Activated CD4-positive, alpha-beta T cell treated with anti-CD3 and anti-CD28 coated beads for 36 hours (primary cell): Measurements from ENCODE around the gene FKBP5. TPM values are rescaled to one million over a fixed set of nuclear protein-coding genes. Genes with fewer than 3 reads are reported as not detected.
"Not testable (repeated sequence)": the region's sequence is repeated elsewhere in the genome, so short reads cannot be mapped to it uniquely, and the experiment has no call there.

Source experiments
- ATAC-seq: fragments of 200-7000 bp; cut with Tn5 transposase; one replicate; pipeline ENCODE4 v1.10.0; 2021; ENCODE audit warnings: mild to moderate bottlenecking, moderate library complexity
- CTCF ChIA-PET: fragments of 350-600 bp; sonication (Branson Sonifier 250); formaldehyde crosslinking; loops from one replicate; lab custom pipeline; 2021; ENCODE audit warnings: antibody characterized with exemption; lab: Charles Lee
- POLR2A ChIA-PET: fragments of 350-600 bp; sonication (Branson Sonifier 250); formaldehyde crosslinking; loops from one replicate; lab custom pipeline; 2021; ENCODE audit warnings: antibody characterized with exemption, inconsistent platforms; lab: Charles Lee
- DNase-seq: peaks from one replicate; pipeline ENCODE4 v3.0.0-alpha.2; 2020
- H3K27ac Mint-ChIP-seq: one replicate; pipeline ENCODE4 v1.8.0; 2021; ENCODE audit warnings: mixed read lengths
- H3K27me3 Mint-ChIP-seq: one replicate; pipeline ENCODE4 v1.8.0; 2021; ENCODE audit warnings: mixed read lengths
- H3K36me3 Mint-ChIP-seq: one replicate; pipeline ENCODE4 v1.8.0; 2021; ENCODE audit warnings: low read depth, mixed read lengths
- H3K4me1 Mint-ChIP-seq: one replicate; pipeline ENCODE4 v1.8.0; 2021; ENCODE audit warnings: mixed read lengths
- H3K4me3 Mint-ChIP-seq: one replicate; pipeline ENCODE4 v1.8.0; 2021; ENCODE audit warnings: mild to moderate bottlenecking, moderate library complexity, mixed read lengths
- H3K9me3 Mint-ChIP-seq: one replicate; pipeline ENCODE4 v1.8.0; 2021; ENCODE audit warnings: low read depth, mixed read lengths
- intact Hi-C, 2 experiments: fragments of 100-400 bp; cut with DNase I in 1 of 2; cut with micrococcal nuclease in 1 of 2; formaldehyde crosslinking; loops; one replicate each; pipeline versions ENCODE4 v1.14.2 to v1.15.1; 2022 to 2024; cut with DNase I, micrococcal nuclease
- total RNA-seq, 2 experiments: library from RNA; stranded (reverse); gene quantifications; one replicate each; pipeline ENCODE4 v1.2.3, GENCODE V29; 2021

FKBP5 gene
- 100 to 1,000 TPM; 140 to 141 TPM for total RNA-seq

DNA sequence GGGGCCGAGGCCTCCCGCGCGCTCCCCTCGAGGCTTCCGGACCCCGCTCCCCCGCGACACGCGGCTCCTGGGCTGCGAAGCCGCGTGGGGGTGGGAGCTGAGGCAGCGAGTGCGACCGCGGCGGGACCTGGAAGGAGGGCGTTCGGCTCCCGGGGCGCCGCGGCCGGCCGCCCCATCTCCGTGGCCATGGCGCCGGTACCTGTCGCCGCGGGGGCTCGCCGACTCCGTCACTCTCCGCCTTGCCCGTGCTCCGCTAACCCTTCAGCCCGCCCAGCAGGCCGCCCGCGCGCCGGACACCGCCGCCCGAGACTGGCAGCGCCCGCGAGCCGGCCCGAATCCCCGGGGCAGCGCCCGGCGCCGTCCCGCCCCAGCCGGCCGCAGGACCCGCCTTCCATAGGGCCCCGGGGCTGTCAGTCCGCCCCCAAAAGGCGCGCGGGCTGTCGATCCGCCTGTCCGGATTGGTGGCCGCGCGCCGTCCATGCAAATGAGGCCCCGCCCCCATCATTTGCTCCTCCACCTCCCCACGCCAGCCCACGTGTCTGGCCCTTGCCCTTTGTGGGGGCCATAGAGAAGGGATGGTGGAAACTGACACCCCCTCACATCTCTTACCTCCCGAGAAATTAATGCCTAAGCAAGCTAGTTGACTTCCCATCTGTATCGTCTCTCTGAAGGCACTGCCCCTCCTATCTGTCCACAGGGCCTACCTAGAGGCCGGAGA, at the start of gene FKBP5:
Gene FKBP5 (minus strand): TSS at position 311 of the 718 bp plus-strand sequence. CDS start 46,091 bp downstream, outside the sequence.
- no peaks in the 10 kb centered on the region for H3K9me3 Mint-ChIP-seq
- peak within 1 kb of the TSS; percentile 93 for H3K4me3 Mint-ChIP-seq
- POLR2A ChIA-PET = interaction anchor here (0.6 to 1.6 kb wide), 3 partner anchors 20 to 579 kb away, joined by 4 to 6 read pairs (median 4); no protein-coding TSS in a partner anchor
- DNase-seq (peak; percentile 94), ATAC-seq (peak; percentile 95)
- H3K27ac Mint-ChIP-seq = peak within 1 kb of the TSS; percentile 93
- intact Hi-C loops = loop anchor here (1.0 to 5.0 kb wide), 5 partner anchors 20 to 221 kb away; partner anchors contain the start of gene RPL10A (in 1 of the 2)
- H3K27me3 Mint-ChIP-seq = no peaks in the 10 kb centered on the region
- H3K4me1 Mint-ChIP-seq = peaks cover 8% of the 10 kb centered on the region
- H3K36me3 Mint-ChIP-seq = peaks cover 15% of the 10 kb centered on the region
- CTCF ChIA-PET = interaction anchor here (1.1 to 1.4 kb wide), 3 partner anchors 47 to 136 kb away, joined by 3 to 4 read pairs (median 4); no protein-coding TSS in a partner anchor

DNA sequence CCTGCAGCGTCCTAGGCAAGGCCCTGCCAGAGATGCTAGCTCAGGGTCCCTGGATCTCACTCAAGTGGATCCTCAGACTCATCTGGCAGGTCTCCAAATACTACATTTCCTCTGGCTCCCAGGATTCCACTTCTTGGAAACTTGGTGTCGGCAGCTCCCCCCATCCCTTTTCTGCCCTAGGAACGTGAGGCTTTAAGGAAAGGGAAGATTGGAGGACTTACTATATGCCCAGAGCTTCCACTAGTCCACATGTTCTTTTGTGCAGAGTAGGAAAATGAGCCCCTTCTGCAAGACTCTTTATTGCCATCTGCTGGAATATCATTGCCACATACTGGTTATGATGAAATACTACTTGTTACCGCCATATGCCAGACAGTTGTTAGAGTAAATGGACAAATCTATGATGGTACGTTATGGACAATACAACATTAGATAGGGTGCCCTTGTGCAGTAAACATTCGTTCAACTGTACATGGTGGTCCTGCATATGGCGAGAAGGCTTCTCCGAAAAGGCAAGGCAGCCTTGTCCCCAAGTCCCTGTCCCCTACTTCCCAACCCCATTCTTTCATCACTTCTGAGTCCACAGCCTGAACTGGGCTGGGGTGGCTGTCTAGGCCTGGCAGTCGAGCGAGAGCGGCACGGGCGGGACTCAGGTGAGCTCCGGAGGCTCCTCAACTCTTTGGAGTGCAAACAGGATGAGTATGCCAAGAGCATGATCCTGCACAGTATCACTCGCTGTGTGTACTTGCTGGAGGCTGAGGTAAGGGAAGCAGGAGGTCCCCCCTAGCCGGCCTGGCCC, 48.9 kb upstream of the FKBP5 start:
- Mint-ChIP-seq H3K27me3 (no peaks in the 10 kb centered on the region), H3K4me3 (peak overlapping the region; percentile 56), H3K36me3 (no peaks in the 10 kb centered on the region), H3K4me1 (peaks cover 47% of the 10 kb centered on the region), H3K27ac (peak overlapping the region; percentile 83), H3K9me3 (no peaks in the 10 kb centered on the region)
- intact Hi-C loops = loop anchor here (1.0 to 5.0 kb wide), 5 partner anchors 153 to 440 kb away; partner anchors contain the start of genes DEF6 (in 1 of the 2), PPARD (in 1 of the 2) and RPL10A (in 1 of the 2)
- CTCF ChIA-PET = interaction anchor here (0.6 to 7.1 kb wide), 43 partner anchors 20 to 1785 kb away, joined by 3 to 178 read pairs (median 11); partner anchors contain the start of gene PPARD
- POLR2A ChIA-PET = interaction anchor here (1.1 kb wide), 1 partner anchor 154 kb away, joined by 3 read pairs; no protein-coding TSS in a partner anchor
- ATAC-seq = peak; percentile 76
- DNase-seq = no peak

DNA sequence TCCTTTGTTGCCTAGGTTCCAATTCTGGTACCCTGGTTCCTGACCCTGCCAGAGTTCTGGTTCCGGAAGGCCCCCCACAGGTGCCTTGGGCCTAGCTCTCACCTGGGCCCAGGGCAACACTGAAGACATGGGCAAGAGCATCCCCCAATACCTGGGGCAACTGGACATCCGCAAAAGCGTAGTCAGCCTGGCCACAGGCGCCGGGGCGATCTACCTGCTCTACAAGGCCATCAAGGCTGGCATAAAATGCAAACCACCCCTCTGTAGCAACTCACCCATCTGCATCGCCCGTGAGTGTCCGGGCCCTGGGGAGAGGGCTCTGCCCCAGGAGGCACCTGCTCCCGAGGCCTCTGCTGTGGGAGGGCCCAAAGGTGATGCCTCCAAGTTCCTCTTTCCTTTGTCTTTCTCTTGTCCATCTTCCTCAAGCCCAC, 48.3 kb upstream of the FKBP5 start, which contains the start of gene ARMC12:
Gene ARMC12 (plus strand): TSS at position 51 of the 431 bp plus-strand sequence. CDS start 77 bp downstream, at position 128.
- intact Hi-C loops = loop anchor here (1.0 to 5.0 kb wide), 7 partner anchors 113 to 440 kb away; partner anchors contain the start of genes DEF6 (in 1 of the 2), PPARD (in 1 of the 2) and RPL10A (in 1 of the 2)
- POLR2A ChIA-PET = interaction anchor here (0.6 to 1.4 kb wide), 6 partner anchors 67 to 153 kb away, joined by 3 to 4 read pairs (median 3); no protein-coding TSS in a partner anchor
- no peaks in the 10 kb centered on the region for H3K9me3 Mint-ChIP-seq
- no peaks in the 10 kb centered on the region for H3K27me3 Mint-ChIP-seq
- peak within 1 kb of the TSS; percentile 83 for H3K27ac Mint-ChIP-seq
- ATAC-seq (no peak), DNase-seq (no peak)
- H3K36me3 Mint-ChIP-seq = no peaks in the 10 kb centered on the region
- peak within 1 kb of the TSS; percentile 56 for H3K4me3 Mint-ChIP-seq
- H3K4me1 Mint-ChIP-seq = peaks cover 52% of the 10 kb centered on the region
- CTCF ChIA-PET = interaction anchor here (0.6 to 7.1 kb wide), 63 partner anchors 9 to 1785 kb away, joined by 3 to 178 read pairs (median 5); partner anchors contain the start of gene PPARD

DNA sequence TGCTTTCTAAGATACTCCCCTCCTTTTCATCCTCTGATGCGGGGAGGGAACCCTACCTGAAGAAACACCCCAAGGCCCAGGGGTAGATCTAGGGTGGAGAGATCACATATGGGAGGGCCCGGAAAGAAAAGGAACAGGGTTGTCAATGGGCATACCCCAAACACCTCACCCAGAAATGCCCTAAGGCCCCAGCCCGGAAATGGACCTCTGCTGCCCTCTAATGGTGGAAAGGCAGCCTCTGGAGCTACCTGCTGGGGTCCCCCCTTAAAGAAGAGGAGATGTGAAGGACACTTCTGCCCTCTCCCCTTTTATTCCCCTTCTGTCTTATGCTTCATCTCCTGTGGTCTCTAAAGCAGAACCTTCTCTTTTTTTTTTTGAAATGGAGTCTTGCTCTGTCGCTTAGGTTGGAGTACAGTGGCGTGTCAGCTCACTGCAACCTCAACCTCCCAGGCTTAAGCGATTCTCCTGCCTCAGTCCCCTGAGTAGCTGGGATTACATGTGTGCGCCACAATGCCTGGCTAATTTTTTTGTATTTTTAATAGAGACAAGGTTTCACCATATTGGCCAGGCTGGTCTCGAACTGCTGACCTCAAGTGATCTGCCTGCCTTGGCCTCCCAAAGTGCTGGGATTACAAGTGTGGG, 47.7 kb upstream of the FKBP5 start:
- Mint-ChIP-seq H3K27me3 (no peaks in the 10 kb centered on the region), H3K27ac (peak overlapping the region; percentile 39), H3K9me3 (no peaks in the 10 kb centered on the region), H3K36me3 (no peaks in the 10 kb centered on the region), H3K4me3 (no peak overlapping the region), H3K4me1 (peaks cover 54% of the 10 kb centered on the region)
- peak; percentile 22 for ATAC-seq
- DNase-seq = peak; percentile 91
- POLR2A ChIA-PET = interaction anchor here (0.6 to 1.4 kb wide), 8 partner anchors 67 to 385 kb away, joined by 3 to 5 read pairs (median 3); no protein-coding TSS in a partner anchor
- CTCF ChIA-PET = interaction anchor here (0.6 to 7.1 kb wide), 58 partner anchors 9 to 770 kb away, joined by 3 to 178 read pairs (median 5); partner anchors contain the start of gene PPARD
- intact Hi-C loops = loop anchor here (1.0 to 5.0 kb wide), 5 partner anchors 112 to 439 kb away; partner anchors contain the start of genes DEF6 (in 1 of the 2) and RPL10A (in 1 of the 2)

DNA sequence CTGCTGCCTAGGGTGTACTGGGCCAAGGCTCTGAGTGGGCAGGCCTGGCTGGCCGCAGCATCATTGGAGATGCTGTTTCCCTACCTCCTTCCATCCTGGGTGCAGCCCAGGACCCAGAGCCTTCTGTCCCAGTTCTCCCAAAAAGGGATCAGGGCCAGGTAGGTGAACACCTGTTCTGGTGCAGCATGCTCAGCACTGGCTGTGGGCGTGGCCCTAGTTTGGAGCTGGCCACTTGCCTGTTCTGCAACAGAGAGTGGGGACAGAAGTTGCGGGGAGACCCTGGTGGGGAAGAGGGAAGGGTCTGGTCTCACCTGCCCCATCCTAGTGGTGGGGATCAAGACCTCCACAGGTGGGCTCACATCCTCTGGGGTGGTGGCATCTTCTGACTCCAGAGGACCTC, 46.7 kb upstream of the FKBP5 start:
- no peaks in the 10 kb centered on the region for H3K9me3 Mint-ChIP-seq
- no peak overlapping the region for H3K4me3 Mint-ChIP-seq
- DNase-seq (no peak), ATAC-seq (no peak)
- H3K27ac Mint-ChIP-seq = no peak overlapping the region
- ChIA-PET CTCF (interaction anchor here (0.5 to 7.1 kb wide), 27 partner anchors 8 to 213 kb away, joined by 3 to 178 read pairs (median 15); no protein-coding TSS in a partner anchor), POLR2A (interaction anchor here (1.4 kb wide), 2 partner anchors 68 to 127 kb away, joined by 3 read pairs; no protein-coding TSS in a partner anchor)
- intact Hi-C loops = loop anchor here in 1 of 2 experiments (5.0 kb wide), 1 partner anchor 438 kb away; the partner anchor contains the start of gene DEF6
- H3K36me3 Mint-ChIP-seq = no peaks in the 10 kb centered on the region
- no peaks in the 10 kb centered on the region for H3K27me3 Mint-ChIP-seq
- H3K4me1 Mint-ChIP-seq = peaks cover 61% of the 10 kb centered on the region

DNA sequence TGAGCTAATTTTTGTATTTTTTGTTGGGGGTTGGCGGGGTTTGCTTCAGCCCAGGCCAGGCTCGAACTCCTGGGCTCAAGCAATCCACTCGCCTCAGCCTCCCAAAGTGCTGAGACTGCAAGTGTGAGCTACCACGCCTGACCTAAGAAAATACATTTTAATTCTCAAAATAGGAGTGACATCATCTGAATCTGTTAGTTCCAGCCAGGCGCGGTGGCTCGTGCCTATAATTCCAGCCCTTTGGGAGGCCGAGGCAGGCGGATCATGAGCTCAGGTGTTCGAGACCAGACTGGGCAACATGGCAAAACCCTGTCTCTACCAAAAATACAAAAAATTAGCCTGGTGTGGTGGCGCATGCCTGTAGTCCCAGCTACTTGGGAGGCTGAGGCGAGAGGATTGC, 45.6 kb upstream of the FKBP5 start:
- not testable (repeated sequence) for H3K4me3 Mint-ChIP-seq, H3K9me3 Mint-ChIP-seq, DNase-seq, H3K27ac Mint-ChIP-seq, H3K36me3 Mint-ChIP-seq, H3K27me3 Mint-ChIP-seq, ATAC-seq
- intact Hi-C loops = loop anchor here (5.0 kb wide), 6 partner anchors 67 to 708 kb away; partner anchors contain the start of genes BRPF3 (in 1 of the 2), FANCE (in 1 of the 2), KCTD20 (in 1 of the 2) and PXT1 (in 1 of the 2)
- H3K4me1 Mint-ChIP-seq = peaks cover 73% of the 10 kb centered on the region
- ChIA-PET CTCF (interaction anchor here (0.6 to 7.1 kb wide), 15 partner anchors 16 to 212 kb away, joined by 3 to 178 read pairs (median 4); no protein-coding TSS in a partner anchor), POLR2A (interaction anchor here (0.8 to 0.9 kb wide), 2 partner anchors 53 to 118 kb away, joined by 3 to 4 read pairs; no protein-coding TSS in a partner anchor)

DNA sequence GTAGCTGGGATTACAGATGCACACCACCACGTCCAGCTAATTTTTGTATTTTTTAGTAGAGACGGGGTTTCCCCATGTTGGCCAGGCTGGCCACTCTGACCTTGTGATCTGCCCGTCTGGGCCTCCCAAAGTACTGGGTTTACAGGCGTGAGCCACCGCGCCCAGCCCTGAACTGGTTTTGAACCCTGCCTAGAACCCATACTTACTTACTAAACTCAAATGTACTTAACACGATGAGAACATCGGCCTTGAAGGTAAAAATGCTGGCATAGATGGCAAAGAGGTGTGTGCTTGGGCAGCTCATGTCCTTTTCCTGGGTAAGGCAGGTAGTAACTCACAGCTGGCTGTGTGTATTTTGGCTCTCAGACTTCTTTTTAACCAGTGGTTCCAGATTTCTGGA, 44.9 kb upstream of the FKBP5 start:
- H3K27ac Mint-ChIP-seq = peak overlapping the region; percentile 95
- H3K36me3 Mint-ChIP-seq = no peaks in the 10 kb centered on the region
- ChIA-PET CTCF (interaction anchor here (0.7 to 7.1 kb wide), 14 partner anchors 15 to 152 kb away, joined by 3 to 178 read pairs (median 4); no protein-coding TSS in a partner anchor), POLR2A (interaction anchor here (0.6 to 0.9 kb wide), 4 partner anchors 47 to 252 kb away, joined by 3 to 4 read pairs (median 3); no protein-coding TSS in a partner anchor)
- ATAC-seq = no peak
- no peaks in the 10 kb centered on the region for H3K9me3 Mint-ChIP-seq
- peaks cover 79% of the 10 kb centered on the region for H3K4me1 Mint-ChIP-seq
- DNase-seq = no peak
- H3K4me3 Mint-ChIP-seq = no peak overlapping the region
- intact Hi-C loops = loop anchor here (2.0 to 5.0 kb wide), 9 partner anchors 15 to 709 kb away; partner anchors contain the start of genes BRPF3 (in 1 of the 2), FANCE (in 1 of the 2), KCTD20 (in 1 of the 2) and PXT1 (in 1 of the 2)
- no peaks in the 10 kb centered on the region for H3K27me3 Mint-ChIP-seq

DNA sequence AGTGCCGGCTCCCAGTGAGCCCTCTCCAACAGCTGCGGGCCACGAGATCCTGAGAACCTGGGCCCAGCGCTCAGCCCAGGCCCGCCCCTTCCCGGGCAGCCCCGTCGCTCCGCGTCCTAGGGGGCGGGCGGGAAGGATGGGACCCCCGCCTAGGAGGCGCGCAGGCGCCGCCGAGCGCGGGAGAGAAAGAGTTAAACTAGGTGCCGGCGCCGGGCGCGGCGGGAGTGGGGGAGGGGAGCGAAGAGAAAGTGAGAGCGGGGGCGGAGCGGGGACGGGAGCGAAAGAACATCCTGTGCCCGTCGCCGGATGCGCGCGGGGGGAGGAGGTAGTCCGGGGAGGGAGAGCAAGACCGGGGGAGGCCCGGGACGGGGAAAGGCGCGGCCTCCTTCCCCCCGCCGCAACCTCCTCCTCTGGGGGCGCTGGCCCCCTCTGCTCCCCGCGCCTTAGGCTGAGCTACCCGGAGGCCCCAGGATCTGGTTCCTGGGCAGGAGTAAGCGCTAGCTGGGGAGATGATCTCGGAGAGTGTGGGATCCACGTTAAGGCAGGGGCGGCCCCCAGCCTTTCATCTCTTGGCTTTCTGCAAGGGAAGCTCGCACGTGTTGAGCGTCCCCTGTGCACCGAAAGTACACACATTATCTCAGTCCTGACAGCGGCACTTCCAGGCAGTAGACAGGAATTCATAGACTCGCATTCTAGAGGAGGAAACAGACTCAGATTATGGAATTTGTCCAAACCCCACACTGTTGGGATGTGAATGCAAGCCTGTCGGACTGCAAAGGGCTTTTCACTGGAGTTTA, 43.2 kb upstream of the FKBP5 start:
- ChIA-PET POLR2A (interaction anchor here (0.6 to 1.1 kb wide), 8 partner anchors 12 to 220 kb away, joined by 3 to 14 read pairs (median 4); no protein-coding TSS in a partner anchor), CTCF (interaction anchor here (0.6 to 2.8 kb wide), 14 partner anchors 12 to 152 kb away, joined by 3 to 11 read pairs (median 4); no protein-coding TSS in a partner anchor)
- Mint-ChIP-seq H3K4me3 (peak overlapping the region; percentile 77), H3K36me3 (no peaks in the 10 kb centered on the region), H3K27me3 (no peaks in the 10 kb centered on the region), H3K27ac (peak overlapping the region; percentile 95), H3K9me3 (no peaks in the 10 kb centered on the region), H3K4me1 (peaks cover 84% of the 10 kb centered on the region)
- DNase-seq (peak; percentile 99), ATAC-seq (peak; percentile 57)
- intact Hi-C loops = loop anchor here (1.0 to 5.0 kb wide), 13 partner anchors 13 to 710 kb away; partner anchors contain the start of genes BRPF3 (in 1 of the 2), FANCE (in 1 of the 2), FKBP5 (in 1 of the 2) and KCTD20 (in 1 of the 2)
